MV-4-11 (cell line): ENCODE data around the gene FBXL17.
"Not testable (repeated sequence)": the region's sequence is repeated elsewhere in the genome, so short reads cannot be mapped to it uniquely, and the experiment has no call there.

Experiments
- DNase-seq: peaks from one replicate; lab custom pipeline; 2025; lab: John Stamatoyannopoulos, UW

FBXL17 gene

GRCh38 chr5:108311682-108312081 lies 70.2 kb downstream of the FBXL17 start:
- no peak for DNase-seq

- DNase-seq, result no peak
These were observed 78.3 kb downstream of the FBXL17 start for GRCh38 chr5:108303611-108304010.

GRCh38 chr5:108303086-108303485 lies 78.8 kb downstream of the FBXL17 start:
- peak; percentile 52 for DNase-seq

- DNase-seq, result no peak
These were observed 84.8 kb downstream of the FBXL17 start for GRCh38 chr5:108297042-108297601.

GRCh38 chr5:108295578-108296368 lies 86.1 kb downstream of the FBXL17 start:
- no peak for DNase-seq

GRCh38 chr5:108280960-108281569 lies 100.8 kb downstream of the FBXL17 start:
- DNase-seq, result no peak

GRCh38 chr5:108280248-108280647 lies 101.7 kb downstream of the FBXL17 start:
- DNase-seq, result no peak

- no peak for DNase-seq
These were observed 103.3 kb downstream of the FBXL17 start for GRCh38 chr5:108278285-108279240.

GRCh38 chr5:108276187-108277050 lies 105.5 kb downstream of the FBXL17 start:
- DNase-seq, result no peak

GRCh38 chr5:108274080-108274479 lies 107.8 kb downstream of the FBXL17 start:
- DNase-seq, result not testable (repeated sequence)

GRCh38 chr5:108271127-108271526 lies 110.8 kb downstream of the FBXL17 start:
- no peak for DNase-seq

- DNase-seq, result peak; percentile 52
These were observed 115.7 kb downstream of the FBXL17 start for GRCh38 chr5:108266242-108266641.

- DNase-seq, result no peak
These were observed 117.4 kb downstream of the FBXL17 start for GRCh38 chr5:108264533-108264932.

- DNase-seq, result no peak
These were observed 118.6 kb downstream of the FBXL17 start for GRCh38 chr5:108263338-108263737.

GRCh38 chr5:108260858-108261170 lies 121.1 kb downstream of the FBXL17 start:
- DNase-seq, result no peak

GRCh38 chr5:108260117-108260857 lies 121.6 kb downstream of the FBXL17 start:
- DNase-seq, result peak; percentile 63

- DNase-seq, result no peak
These were observed 122.6 kb downstream of the FBXL17 start for GRCh38 chr5:108259306-108259705.

GRCh38 chr5:108257996-108258395 lies 123.9 kb downstream of the FBXL17 start:
- no peak for DNase-seq

GRCh38 chr5:108255468-108255867 lies 126.4 kb downstream of the FBXL17 start:
- DNase-seq, result no peak

- no peak for DNase-seq
These were observed 130.5 kb downstream of the FBXL17 start for GRCh38 chr5:108251350-108251749.
